Right cardiac atrium (tissue), 5 donors: ENCODE measurements around the gene LBX2. TPM values are rescaled to one million over a fixed set of nuclear protein-coding genes. Genes with fewer than 3 reads are reported as not detected.
"Not testable (repeated sequence)": the region's sequence is repeated elsewhere in the genome, so short reads cannot be mapped to it uniquely, and the experiment has no call there.

Experiments used
- ATAC-seq, 2 donors: fragments of 200-7000 bp; cut with Tn5 transposase; one replicate each; pipeline versions ENCODE4 v1.8.0 to v1.9.1; 2020; ENCODE audit warnings: moderate library complexity in 2 of 2, mild to moderate bottlenecking in 1 of 2
- DNase-seq, 3 donors: peaks; one replicate each; pipeline ENCODE4 v3.0.0-alpha.2; 2020
- H3K27ac ChIP-seq: one replicate; pipeline ENCODE4 v1.5.1; 2013; ENCODE audit warnings: mild to moderate bottlenecking, low read length, control low read depth, moderate library complexity
- H3K27me3 ChIP-seq: one replicate; pipeline ENCODE4 v1.6.1; 2013; ENCODE audit not compliant: control insufficient read depth, insufficient read depth
- H3K4me1 ChIP-seq: one replicate; pipeline ENCODE4 v1.6.1; 2013; ENCODE audit warnings: low read length; ENCODE audit not compliant: control insufficient read depth, insufficient read depth
- H3K4me3 ChIP-seq: one replicate; pipeline ENCODE4 v1.5.1; 2013; ENCODE audit warnings: low read length, control low read depth
- H3K9me3 ChIP-seq: one replicate; pipeline ENCODE4 v1.6.1; 2013; ENCODE audit warnings: low read length; ENCODE audit not compliant: control insufficient read depth
- WGBS: extraction: QIAGEN DNeasy Blood & Tissue Kit; methylation state at CpG from one replicate; pipeline ENCODE4 v1.1.7; 2013; 5-methylcytosine and 5-hydroxymethylcytosine counted together
- intact Hi-C, 4 donors: fragments of 100-400 bp; cut with DNase I; formaldehyde crosslinking; loops; one replicate each; pipeline versions ENCODE4 v1.11.0 to v1.14.0; 2022 to 2023
- polyA plus RNA-seq: library from polyadenylated mRNA; stranded (reverse); fragments of 200-250 nt; gene quantifications from one replicate; pipeline ENCODE4 v1.2.3, GENCODE V29; 2013
- total RNA-seq, 4 donors: library from RNA; stranded (reverse); fragmentation: NEBNext Ultra II Directional; extraction: Animal tissue kit (Norgen Biotek cat#: 25700); gene quantifications; one replicate each; pipeline ENCODE4 v1.2.1, GENCODE V29; 2021
- donor health status: healthy with polysubstance abuse.
- donor health status: DM: no; HTN: yes; CAD: no.
- donor health status: DM: no; HTN: no; CAD: no.
- donor health status: DM: no; HTN: yes; CAD: no; lungs with severe emphysema.
- donor health status: DM: yes; HTN: yes; CAD: no.

Gene LBX2
- total and polyA plus RNA-seq, 5 donors = 0.51 to 1.2 (median 0.78) TPM

- intact Hi-C loops = no loop called here
- ATAC-seq (no peak), DNase-seq (peak in 1 of 3 donors; percentile 9)
- Histone ChIP-seq H3K4me1 (peaks cover 9% of the 10 kb centered on the region), H3K27me3 (no peaks in the 10 kb centered on the region), H3K27ac (no peak overlapping the region), H3K4me3 (no peak overlapping the region), H3K9me3 (no peaks in the 10 kb centered on the region)
- 87% methylated on average over 3 of the region's 3 CpGs for WGBS
Measured at GRCh38 chr2:74493546-74493945, 5.9 kb downstream of the LBX2 start.

GRCh38 chr2:74491648-74492544 lies 7.5 kb downstream of the LBX2 start:
- peak; percentile 8 to 31 (median 24) for DNase-seq
- no peak overlapping the region for H3K4me3 ChIP-seq
- no peak overlapping the region for H3K27ac ChIP-seq
- intact Hi-C loops = no loop called here
- no peaks in the 10 kb centered on the region for H3K4me1 ChIP-seq
- ATAC-seq = no peak
- H3K27me3 ChIP-seq = no peaks in the 10 kb centered on the region
- no peaks in the 10 kb centered on the region for H3K9me3 ChIP-seq
- WGBS = 94% methylated on average over 12 of the region's 12 CpGs

GRCh38 chr2:74489906-74490305 lies 9.5 kb downstream of the LBX2 start:
- intact Hi-C loops = no loop called here
- H3K27ac ChIP-seq = no peak overlapping the region
- H3K27me3 ChIP-seq = no peaks in the 10 kb centered on the region
- no peaks in the 10 kb centered on the region for H3K9me3 ChIP-seq
- peak in 2 of 3 donors; percentile 4 to 5 for DNase-seq
- WGBS = 91% methylated on average over 9 of the region's 9 CpGs
- no peak overlapping the region for H3K4me3 ChIP-seq
- H3K4me1 ChIP-seq = no peaks in the 10 kb centered on the region
- ATAC-seq = no peak

- Histone ChIP-seq H3K27ac (no peak overlapping the region), H3K4me3 (no peak overlapping the region), H3K27me3 (no peaks in the 10 kb centered on the region), H3K4me1 (no peaks in the 10 kb centered on the region), H3K9me3 (no peaks in the 10 kb centered on the region)
- 90% methylated on average over 9 of the region's 9 CpGs for WGBS
- ATAC-seq (no peak), DNase-seq (peak in 1 of 3 donors; percentile 5)
- intact Hi-C loops = no loop called here
Measured at GRCh38 chr2:74488643-74489481, 10.5 kb downstream of the LBX2 start.

GRCh38 chr2:74486141-74486540 lies 13.3 kb downstream of the LBX2 start:
- no peaks in the 10 kb centered on the region for H3K9me3 ChIP-seq
- H3K4me1 ChIP-seq = peaks cover 3% of the 10 kb centered on the region
- DNase-seq = no peak
- ATAC-seq = no peak
- intact Hi-C loops = no loop called here
- WGBS = 97% methylated on average over 2 of the region's 2 CpGs
- no peak overlapping the region for H3K27ac ChIP-seq
- H3K4me3 ChIP-seq = no peak overlapping the region
- H3K27me3 ChIP-seq = no peaks in the 10 kb centered on the region

- intact Hi-C loops = loop anchor here in 3 of 4 donors (2.0 to 5.0 kb wide), 4 partner anchors 45 to 105 kb away; partner anchors contain the start of genes AUP1 (in 1 of the 3) and HTRA2 (in 1 of the 3)
- not testable (repeated sequence) for H3K27me3 ChIP-seq, H3K4me1 ChIP-seq, ATAC-seq, H3K9me3 ChIP-seq
- DNase-seq = peak in 1 of 3 donors; percentile 33
- Histone ChIP-seq H3K4me3 (peak overlapping the region; percentile 61), H3K27ac (peak overlapping the region; percentile 89)
- 81% methylated on average over 19 of the region's 19 CpGs for WGBS
Measured at GRCh38 chr2:74483675-74484164, 15.7 kb downstream of the LBX2 start.

- Histone ChIP-seq H3K4me3 (peak within 1 kb of the TSS; percentile 61), H3K27ac (peak within 1 kb of the TSS; percentile 89), H3K9me3 (no peaks in the 10 kb centered on the region), H3K4me1 (peaks cover 7% of the 10 kb centered on the region), H3K27me3 (no peaks in the 10 kb centered on the region)
- DNase-seq (peak; percentile 96 to 99 (median 97)), ATAC-seq (peak; percentile 98 to 99)
- WGBS = under 1% methylated on average over 50 of the region's 50 CpGs
- intact Hi-C loops = loop anchor here in 3 of 4 donors (2.0 to 5.0 kb wide), 4 partner anchors 46 to 106 kb away; partner anchors contain the start of genes AUP1 (in 1 of the 3) and HTRA2 (in 1 of the 3)
Measured at GRCh38 chr2:74482801-74483674, 16.4 kb downstream of the LBX2 start, which contains the start of the genes CCDC142 and TTC31. TSS of gene CCDC142 (minus strand) at chr2:74482998. CDS start at chr2:74482837, 161 bp downstream. TSS of gene TTC31 (plus strand) at chr2:74483081. CDS start at chr2:74483096, 15 bp downstream.

- H3K9me3 ChIP-seq = no peaks in the 10 kb centered on the region
- peaks cover 7% of the 10 kb centered on the region for H3K4me1 ChIP-seq
- peak; percentile 66 to 82 for ATAC-seq
- no peaks in the 10 kb centered on the region for H3K27me3 ChIP-seq
- H3K27ac ChIP-seq = peak overlapping the region; percentile 85
- WGBS = under 1% methylated on average over 80 of the region's 80 CpGs
- peak; percentile 71 to 89 (median 72) for DNase-seq
- H3K4me3 ChIP-seq = peak overlapping the region; percentile 61
- intact Hi-C loops = loop anchor here in 3 of 4 donors (2.0 to 5.0 kb wide), 4 partner anchors 47 to 107 kb away; partner anchors contain the start of genes AUP1 (in 1 of the 3) and HTRA2 (in 1 of the 3)
Measured at GRCh38 chr2:74481961-74482800, 17.2 kb downstream of the LBX2 start.

- DNase-seq (no peak), ATAC-seq (no peak)
- Histone ChIP-seq H3K27ac (no peak overlapping the region), H3K4me1 (peaks cover 7% of the 10 kb centered on the region), H3K9me3 (no peaks in the 10 kb centered on the region), H3K27me3 (no peaks in the 10 kb centered on the region), H3K4me3 (peak overlapping the region; percentile 61)
- WGBS = 46% methylated on average over 3 of the region's 3 CpGs
- intact Hi-C loops = loop anchor here in 1 of 4 donors (5.0 kb wide), 1 partner anchor 106 kb away; no protein-coding TSS in a partner anchor
Measured at GRCh38 chr2:74481431-74481830, 18.0 kb downstream of the LBX2 start.
